ENCODE measurements around the gene CCNL2. TPM values are rescaled to one million over a fixed set of nuclear protein-coding genes. Genes with fewer than 3 reads are reported as not detected.

The CCNL2 gene
- total RNA-seq, 4 donors from 2014 or later: 35.0 to 91.1 (median 43.7) TPM

DNA sequence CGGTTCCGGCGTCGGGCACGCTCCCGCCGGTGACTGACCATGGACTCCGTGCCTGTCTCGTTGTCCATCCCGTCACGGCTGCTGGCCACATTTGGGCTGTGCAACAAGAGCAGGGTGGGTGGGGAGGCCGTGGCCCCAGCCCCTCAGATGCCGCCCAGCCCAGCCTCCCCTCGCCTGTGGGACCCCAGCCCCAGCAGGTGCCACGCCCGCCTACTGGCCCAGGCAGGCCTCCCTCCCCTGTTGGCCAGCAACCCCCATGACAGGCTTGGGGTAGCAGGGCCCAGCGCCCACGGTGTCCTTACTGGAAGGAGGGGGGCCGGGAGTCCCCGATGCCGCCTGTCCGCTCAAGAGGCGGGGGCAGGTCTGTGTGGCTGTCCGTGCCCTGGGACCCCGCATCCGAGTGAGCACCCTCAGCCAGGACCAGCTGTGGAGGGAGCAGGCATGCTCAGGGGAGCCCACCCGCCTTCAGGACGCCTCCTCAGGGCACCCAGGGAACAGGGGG is 57.0 kb downstream of the CCNL2 start:
- in situ Hi-C loops (cut with MboI; ENCODE audit: low sequenced_read_pairs in 4 of 4): no loop called here
- no peaks in the 10 kb centered on the region for H3K9me3 ChIP-seq
- no peak for TF ChIP-seq CTCF (IDR thresholded peaks at IDR 0.05 in 4 of 5, conservative IDR thresholded peaks at IDR 0.05 in 1 of 5)
- TF ChIP-seq POLR2A (IDR thresholded peaks at IDR 0.05): no peak
- no peak for DNase-seq
- peaks cover 0 to 46% of the 10 kb centered on the region in 2 donors for H3K36me3 ChIP-seq
- H3K4me3 ChIP-seq: no peak overlapping the region
- H3K27me3 ChIP-seq: no peaks in the 10 kb centered on the region
- H3K4me1 ChIP-seq: peaks cover 42 to 54% of the 10 kb centered on the region in 2 donors
- H3K27ac ChIP-seq: peak overlapping the region in 2 of 4 donors; percentile 98 to 99
- no peak for ATAC-seq
- intact Hi-C loops (cut with DNase I; ENCODE audit: low total_unique reads): no loop called here

- Histone ChIP-seq H3K27me3 (no peaks in the 10 kb centered on the region), H3K36me3 (peaks cover 0 to 51% of the 10 kb centered on the region in 2 donors), H3K4me3 (no peak overlapping the region), H3K9me3 (no peaks in the 10 kb centered on the region), H3K4me1 (peaks cover 37 to 49% of the 10 kb centered on the region in 2 donors), H3K27ac (no peak overlapping the region)
- intact Hi-C loops (cut with DNase I; ENCODE audit: low total_unique reads) (no loop called here), in situ Hi-C loops (cut with MboI; ENCODE audit: low sequenced_read_pairs in 4 of 4) (no loop called here)
- no peak for ATAC-seq
- DNase-seq: no peak
- no peak for TF ChIP-seq CTCF (IDR thresholded peaks at IDR 0.05 in 4 of 5, conservative IDR thresholded peaks at IDR 0.05 in 1 of 5)
- no peak for TF ChIP-seq POLR2A (IDR thresholded peaks at IDR 0.05)
Measured at GRCh38 chr1:1341549-1342021, 57.5 kb downstream of the CCNL2 start.

DNA sequence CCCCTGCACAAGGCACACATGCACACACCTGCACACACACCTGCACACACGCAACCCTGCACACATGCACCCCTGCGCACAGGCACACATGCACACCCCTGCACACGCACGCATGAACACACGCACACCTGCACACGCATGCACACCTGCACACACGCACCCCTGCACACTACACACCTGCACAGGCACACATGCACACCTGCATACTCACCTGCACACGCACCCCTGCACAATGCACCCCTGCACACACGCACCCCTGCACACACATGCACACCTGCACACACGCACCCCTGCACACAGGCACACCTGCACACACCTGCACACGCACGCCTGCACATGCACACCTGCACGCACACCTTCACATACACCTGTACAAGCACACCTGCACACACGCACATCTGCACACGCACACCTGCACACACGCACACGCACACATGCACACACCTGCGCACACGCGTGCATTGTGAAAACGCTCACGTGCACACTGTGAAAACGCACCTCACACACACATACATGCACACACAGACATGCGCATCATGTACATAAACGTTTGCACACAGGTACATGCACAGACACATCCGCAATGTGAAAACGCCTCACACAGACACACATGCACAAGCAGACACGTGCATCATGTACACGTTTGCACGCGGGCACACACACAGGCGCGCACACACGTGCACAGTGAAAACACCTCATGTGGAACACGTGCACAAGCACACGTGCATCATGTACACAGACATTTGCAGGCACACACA is 58.2 kb downstream of the CCNL2 start:
- DNase-seq: no peak
- Histone ChIP-seq H3K36me3 (peaks cover 0 to 55% of the 10 kb centered on the region in 2 donors), H3K4me3 (no peak overlapping the region), H3K9me3 (no peaks in the 10 kb centered on the region), H3K27me3 (no peaks in the 10 kb centered on the region), H3K4me1 (peaks cover 30 to 43% of the 10 kb centered on the region in 2 donors), H3K27ac (no peak overlapping the region)
- in situ Hi-C loops (cut with MboI; ENCODE audit: low sequenced_read_pairs in 4 of 4): no loop called here
- no peak for TF ChIP-seq CTCF (IDR thresholded peaks at IDR 0.05 in 4 of 5, conservative IDR thresholded peaks at IDR 0.05 in 1 of 5)
- no peak for TF ChIP-seq POLR2A (IDR thresholded peaks at IDR 0.05)
- intact Hi-C loops (cut with DNase I; ENCODE audit: low total_unique reads): no loop called here
- no peak for ATAC-seq

DNA sequence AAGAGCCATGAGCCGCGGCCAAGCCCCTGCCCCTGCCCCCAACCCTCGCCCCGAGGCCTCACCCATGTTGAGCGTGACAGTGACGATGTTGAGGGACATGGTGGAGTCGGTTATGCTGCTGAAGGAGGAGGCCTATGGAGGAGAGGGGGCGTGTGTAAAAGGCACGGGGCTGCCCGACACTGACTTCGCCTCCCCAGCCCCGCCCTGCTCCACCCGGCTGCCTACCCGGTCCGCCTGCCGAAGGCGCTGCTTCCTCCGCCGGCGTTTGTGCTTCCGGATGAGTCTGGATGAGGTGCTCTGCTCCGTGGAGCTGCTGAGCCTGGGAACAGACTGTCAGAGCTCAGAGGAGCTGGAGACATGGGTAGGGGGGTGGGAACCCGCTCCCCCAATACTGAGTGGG is 59.0 kb downstream of the CCNL2 start:
- in situ Hi-C loops (cut with MboI; ENCODE audit: low sequenced_read_pairs in 4 of 4): no loop called here
- DNase-seq (no peak), ATAC-seq (no peak)
- Histone ChIP-seq H3K36me3 (peaks cover 0 to 57% of the 10 kb centered on the region in 2 donors), H3K4me3 (no peak overlapping the region), H3K27ac (no peak overlapping the region), H3K4me1 (peaks cover 23 to 35% of the 10 kb centered on the region in 2 donors), H3K27me3 (no peaks in the 10 kb centered on the region), H3K9me3 (no peaks in the 10 kb centered on the region)
- intact Hi-C loops (cut with DNase I; ENCODE audit: low total_unique reads): no loop called here
- no peak for TF ChIP-seq CTCF (IDR thresholded peaks at IDR 0.05 in 4 of 5, conservative IDR thresholded peaks at IDR 0.05 in 1 of 5)
- TF ChIP-seq POLR2A (IDR thresholded peaks at IDR 0.05): no peak
